SW480 (cell line): ENCODE measurements around the gene CROCC.
"Not testable (repeated sequence)": the region's sequence is repeated elsewhere in the genome, so short reads cannot be mapped to it uniquely, and the experiment has no call there.

Source experiments
- DNase-seq: peaks from one replicate; pipeline ENCODE4 v3.0.0-alpha.2; 2016; ENCODE audit warnings: low spot score

Gene CROCC

DNA sequence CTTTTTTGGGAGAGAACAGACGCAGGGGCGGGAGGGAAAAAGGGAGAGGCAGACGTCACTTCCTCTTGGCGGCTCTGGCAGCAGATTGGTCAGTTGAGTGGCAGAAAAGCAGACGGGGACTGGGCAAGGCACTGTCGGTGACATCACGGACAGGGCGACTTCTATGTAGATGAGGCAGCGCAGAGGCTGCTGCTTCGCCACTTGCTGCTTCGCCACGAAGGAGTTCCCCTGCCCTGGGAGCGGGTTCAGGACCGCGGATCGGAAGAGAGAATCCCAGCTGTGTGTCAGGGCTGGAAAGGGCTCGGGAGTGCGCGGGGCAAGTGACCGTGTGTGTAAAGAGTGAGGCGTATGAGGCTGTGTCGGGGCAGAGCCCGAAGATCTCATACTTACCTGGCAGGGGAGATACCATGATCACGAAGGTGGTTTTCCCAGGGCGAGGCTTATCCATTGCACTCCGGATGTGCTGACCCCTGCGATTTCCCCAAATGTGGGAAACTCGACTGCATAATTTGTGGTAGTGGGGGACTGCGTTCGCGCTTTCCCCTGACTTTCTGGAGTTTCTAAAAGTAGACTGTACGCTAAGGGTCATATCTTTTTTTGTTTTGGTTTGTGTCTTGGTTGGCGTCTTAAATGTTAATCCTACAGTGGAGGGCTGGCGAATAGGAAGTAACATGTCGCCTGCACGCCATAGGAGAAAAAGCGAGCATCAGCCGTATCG lies 26.0 kb upstream of the CROCC start, which contains the start of gene RNU1-2:
RNU1-2 (plus strand) TSS at position 383 of the 718 bp plus-strand sequence.
- DNase-seq, result peak; percentile 97

DNA sequence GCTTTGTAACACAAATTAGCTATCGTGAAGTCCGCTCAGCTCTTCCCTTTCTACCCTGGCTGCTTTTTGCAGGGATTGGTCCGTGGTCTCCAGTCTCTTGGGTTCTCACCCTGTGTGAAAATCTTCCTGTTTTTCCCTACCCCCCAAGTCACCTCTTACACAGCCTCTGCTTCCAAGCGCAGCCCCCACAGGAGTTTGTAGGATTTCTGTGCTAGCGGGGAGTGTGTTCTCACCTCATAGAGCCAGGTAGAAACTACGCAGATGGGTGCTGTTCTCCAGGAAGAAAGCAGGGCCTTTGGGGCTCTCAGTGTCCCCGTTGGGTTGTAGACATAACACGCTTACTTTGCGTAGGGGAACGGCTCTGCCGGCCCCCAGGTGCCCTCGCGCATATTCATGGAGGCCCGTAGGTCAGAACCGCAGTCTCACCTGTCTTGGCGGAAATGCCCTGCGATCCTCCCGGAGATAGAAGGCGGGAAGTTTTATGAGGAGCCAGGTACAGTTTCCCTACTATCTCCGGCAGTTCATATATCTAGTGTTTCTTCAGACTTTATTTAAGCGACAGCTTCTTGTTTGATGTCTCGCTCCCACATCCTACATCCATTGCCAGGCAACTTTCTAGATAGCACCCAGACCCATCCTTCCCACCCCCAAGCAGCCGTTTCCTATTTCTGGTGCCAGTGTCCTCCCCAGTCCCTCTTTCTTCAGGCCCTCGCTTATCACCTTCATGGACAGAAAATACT lies 25.2 kb upstream of the CROCC start:
- peak; percentile 65 for DNase-seq

DNA sequence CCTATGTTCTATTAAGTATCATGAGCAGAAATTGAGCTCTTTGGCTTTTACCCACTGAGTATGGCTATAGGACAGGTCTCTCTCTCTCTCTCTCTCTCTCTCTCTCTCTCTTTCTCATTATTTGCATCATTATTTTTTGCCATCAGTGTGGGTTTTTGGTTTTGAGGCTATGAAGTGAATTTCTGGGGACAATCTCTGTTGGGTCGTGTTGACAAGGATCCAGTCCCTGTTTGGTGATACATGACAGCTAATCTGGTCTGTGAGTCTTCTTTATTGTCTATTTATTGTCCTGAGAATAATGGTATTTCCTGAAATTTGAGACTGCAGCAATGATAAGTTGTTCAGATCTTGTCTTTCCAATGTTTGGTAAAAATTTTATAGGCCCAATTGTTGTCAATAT lies 24.1 kb upstream of the CROCC start:
- not testable (repeated sequence) for DNase-seq

DNA sequence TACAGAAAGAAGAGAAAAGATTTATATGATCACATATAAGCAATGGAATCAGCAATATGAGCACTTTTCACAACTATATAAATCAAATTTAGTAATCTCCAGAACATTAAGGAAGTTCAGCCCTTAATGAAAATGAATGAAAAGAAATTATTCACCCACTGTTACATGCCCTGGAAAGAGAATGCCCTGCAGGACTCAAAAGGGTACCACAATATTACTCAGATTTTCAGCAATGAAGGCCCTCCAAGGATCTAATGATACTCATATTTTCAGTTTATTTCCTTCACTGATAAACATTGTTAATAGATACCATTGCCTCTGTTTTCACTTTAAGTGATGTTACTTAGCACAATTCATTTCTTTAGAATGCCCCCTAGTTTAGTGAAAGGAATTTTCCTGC lies 23.4 kb upstream of the CROCC start:
- DNase-seq, result not testable (repeated sequence)

DNA sequence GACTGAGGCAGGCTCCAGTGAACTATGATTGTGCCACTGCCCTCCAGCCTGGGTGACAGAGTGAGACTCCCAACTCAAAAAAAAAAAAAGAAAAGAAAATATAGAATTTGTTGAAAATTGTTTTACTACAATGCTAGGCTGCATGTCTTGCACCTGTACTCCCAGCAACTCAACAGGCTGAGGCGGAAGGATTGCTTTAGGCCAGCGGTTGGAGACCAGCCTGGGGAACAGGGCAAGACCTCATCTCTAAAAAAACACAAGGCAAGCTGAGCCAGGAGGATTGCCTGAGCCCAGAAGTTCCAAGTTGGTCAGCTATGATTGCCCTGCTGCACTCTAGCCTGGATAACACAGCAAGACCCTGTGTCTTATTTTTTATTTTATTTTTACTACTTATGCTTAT lies 22.7 kb upstream of the CROCC start:
- not testable (repeated sequence) for DNase-seq

DNA sequence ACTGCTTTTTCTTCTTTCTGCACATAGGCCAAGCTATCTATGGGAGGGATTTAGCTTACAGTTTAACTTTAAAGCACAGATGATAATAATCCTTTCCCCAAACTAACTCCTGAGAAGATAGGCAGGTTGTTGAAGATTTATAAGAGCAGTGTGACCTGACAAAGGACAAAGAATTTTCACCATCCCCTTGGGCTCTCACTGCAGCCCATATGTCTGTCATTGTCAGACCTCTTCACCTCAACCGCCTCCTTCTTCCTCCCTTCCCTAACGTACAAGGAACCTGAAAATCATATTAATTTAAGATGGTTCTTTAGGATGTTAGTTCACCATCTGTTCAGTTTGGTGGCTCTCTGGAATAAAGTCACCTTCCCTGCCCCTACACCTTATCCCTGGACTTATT lies 21.0 kb upstream of the CROCC start:
- DNase-seq, result peak; percentile 23

DNA sequence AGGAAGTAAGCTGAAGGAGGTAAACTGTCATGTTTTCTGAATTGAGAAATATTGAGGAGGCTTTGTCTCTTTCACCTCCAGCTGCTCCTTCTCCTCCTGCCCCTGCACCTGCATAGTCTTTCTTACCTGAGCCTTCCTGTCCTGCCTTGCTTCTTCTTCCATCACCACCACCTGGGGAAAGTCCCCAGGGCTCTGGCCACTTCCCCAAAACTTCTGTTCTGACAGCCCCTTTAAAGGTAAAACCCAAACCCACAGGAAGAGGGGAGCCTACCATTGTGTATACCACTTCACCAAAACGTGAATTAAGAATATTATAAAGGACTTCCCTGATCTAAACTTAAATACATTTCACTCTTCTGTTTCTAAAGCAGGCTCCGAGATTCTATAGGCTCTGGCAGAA lies 20.4 kb upstream of the CROCC start:
- not testable (repeated sequence) for DNase-seq

DNA sequence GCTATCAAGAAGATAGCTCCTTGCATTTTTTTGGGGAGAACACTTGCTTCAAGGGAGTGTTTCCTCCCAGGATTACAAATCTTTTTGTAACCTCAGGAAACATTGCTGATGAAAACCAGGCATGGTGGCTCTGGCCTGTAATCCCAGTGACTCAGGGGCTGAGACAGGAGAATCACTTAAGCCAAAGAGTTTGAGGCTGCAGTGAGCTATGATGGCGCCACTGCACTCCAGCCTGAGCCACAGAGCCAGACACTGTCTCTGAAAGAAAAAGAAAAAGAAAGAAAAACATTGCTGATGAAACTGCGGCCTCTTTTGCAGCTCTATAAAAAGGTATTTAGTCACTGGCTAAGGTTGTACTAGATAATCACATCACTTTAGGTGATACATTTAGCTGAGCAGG lies 18.7 kb upstream of the CROCC start:
- DNase-seq, result no peak

DNA sequence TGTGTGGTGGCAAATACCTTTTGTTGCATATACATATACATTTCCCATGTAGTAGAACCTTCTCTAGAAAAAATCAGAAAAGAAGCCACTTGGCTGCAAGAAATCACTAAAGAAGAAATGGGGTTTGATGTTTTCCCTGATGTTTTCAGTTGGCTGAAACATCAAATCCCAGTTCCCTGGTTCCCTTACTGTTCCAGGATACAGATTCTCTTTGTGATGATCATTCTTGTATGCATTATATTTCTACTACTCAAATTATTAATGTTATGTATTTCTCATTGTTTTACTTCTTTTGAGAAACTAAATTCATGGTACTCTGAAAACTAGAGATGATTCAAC lies 18.3 kb upstream of the CROCC start:
- DNase-seq, result no peak

DNA sequence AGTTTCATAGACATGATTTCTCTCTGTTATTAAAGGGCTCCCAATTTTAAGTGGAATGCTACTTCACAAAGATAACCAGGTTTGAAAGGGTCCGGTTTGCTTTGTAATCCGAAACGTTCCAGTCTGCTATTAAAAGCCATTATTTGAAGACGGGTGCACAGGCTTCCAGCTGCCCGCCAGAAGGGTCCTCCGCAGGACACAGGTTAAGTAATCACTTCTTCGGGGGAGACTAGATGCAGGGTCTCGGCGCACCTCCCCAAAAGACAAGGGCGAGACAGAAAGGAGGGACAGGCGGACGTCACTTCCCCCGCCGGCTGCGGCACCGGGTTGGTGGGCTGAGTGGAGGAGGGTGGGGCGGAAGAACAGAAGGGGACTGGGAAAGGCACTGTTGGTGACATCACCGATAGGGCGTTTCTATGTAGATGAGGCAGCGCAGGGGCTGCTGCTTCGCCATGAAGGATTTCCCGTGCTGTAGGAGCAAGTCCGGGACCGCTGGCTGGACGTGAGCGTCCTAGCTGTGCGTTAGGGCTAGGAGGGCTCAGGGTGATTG lies 17.1 kb upstream of the CROCC start:
- DNase-seq, result peak; percentile 97

DNA sequence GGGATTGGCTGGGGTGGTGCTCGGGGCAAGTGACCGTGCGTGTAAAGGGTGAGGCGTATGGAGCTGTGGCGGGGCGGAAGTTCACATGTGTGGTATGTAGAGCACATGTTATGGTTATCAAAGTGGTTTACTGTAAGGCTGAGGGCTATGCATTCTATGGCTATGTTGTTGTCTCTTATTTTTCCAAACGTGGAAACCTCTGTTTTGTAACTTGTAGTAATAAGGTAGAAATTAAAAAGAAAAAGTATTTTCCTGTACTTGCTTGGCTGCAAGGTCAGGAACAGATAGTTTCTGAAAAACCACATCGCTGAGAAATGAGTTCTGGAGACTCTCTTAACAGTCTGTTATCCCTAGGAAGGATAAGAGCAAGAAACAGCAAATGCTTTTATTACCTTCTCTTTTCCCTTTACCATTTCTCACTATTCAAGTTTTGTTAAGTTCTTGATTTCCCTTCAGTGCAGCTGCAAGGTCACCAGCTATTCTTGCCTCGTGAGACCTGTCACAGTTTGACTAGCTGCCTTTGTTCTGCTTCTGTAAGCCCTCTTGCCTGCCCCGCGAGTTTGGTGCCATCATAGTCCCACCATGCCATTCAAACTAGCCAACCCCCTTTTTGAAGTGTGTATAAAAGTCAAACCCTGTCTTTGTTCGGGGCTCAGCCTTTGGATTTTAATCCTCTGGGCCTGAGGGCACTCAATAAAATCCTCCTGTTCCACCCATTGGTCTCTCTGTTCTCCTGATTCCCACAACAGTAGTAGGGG lies 16.4 kb upstream of the CROCC start:
- DNase-seq, result peak; percentile 84

DNA sequence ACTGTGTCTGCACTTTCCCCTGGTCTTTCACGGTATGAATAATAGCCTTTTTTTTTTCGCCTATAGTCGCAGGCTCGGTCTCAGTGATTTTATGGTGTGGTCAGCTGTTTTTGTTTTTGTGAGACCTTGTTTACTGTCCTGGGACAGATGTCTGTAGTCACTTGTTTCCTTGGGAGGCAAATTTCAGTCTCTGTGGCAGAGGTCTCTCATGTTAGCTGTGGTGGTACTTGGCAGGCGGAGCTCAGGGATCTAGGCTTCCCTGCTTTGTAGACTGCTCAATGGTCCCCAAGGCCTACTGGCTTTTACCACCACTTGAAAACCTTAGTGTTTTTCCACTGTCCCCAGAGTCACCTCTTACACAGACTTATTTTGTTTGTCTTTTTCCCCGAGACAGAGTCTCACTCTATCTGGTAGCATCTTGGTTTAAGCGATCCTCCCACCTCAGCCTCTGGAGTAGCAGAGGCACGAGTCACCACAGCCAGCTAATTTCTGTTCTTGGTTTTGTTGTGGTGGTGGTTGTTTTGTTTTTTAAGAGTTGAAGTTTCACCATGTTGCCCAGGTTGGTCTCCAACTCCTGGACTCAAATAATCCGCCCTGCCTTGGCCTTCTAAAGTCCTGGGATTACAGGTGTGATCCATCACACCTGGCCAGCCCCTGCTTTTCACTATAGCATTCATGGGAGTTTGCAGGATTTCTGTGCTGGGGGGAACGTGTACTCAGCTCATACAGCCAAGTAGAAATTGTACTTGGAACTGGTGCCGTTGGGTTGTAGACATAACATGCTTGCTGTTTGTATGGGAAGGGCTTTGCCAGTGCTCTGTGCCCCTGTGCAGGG lies 15.6 kb upstream of the CROCC start:
- DNase-seq, result no peak

DNA sequence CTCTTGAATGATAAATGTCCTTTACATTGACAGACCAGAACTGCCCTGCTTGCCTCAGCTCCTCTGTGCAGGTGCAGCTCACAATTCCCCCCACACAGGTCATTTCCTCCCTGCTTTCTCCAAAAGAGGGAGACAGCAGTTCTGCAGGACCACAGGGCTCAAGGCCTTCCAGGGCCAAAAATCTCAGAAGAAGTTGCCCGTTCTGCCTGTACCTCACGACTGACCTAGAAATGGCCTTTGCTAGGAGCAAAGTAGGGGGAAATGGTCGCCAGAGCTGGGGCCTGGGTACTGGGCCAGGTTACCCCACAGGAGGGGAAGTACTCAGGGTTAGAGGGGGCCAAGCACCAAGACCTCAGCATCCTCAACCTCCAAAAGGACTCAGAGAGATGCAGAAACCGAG lies 14.9 kb upstream of the CROCC start:
- no peak for DNase-seq

DNA sequence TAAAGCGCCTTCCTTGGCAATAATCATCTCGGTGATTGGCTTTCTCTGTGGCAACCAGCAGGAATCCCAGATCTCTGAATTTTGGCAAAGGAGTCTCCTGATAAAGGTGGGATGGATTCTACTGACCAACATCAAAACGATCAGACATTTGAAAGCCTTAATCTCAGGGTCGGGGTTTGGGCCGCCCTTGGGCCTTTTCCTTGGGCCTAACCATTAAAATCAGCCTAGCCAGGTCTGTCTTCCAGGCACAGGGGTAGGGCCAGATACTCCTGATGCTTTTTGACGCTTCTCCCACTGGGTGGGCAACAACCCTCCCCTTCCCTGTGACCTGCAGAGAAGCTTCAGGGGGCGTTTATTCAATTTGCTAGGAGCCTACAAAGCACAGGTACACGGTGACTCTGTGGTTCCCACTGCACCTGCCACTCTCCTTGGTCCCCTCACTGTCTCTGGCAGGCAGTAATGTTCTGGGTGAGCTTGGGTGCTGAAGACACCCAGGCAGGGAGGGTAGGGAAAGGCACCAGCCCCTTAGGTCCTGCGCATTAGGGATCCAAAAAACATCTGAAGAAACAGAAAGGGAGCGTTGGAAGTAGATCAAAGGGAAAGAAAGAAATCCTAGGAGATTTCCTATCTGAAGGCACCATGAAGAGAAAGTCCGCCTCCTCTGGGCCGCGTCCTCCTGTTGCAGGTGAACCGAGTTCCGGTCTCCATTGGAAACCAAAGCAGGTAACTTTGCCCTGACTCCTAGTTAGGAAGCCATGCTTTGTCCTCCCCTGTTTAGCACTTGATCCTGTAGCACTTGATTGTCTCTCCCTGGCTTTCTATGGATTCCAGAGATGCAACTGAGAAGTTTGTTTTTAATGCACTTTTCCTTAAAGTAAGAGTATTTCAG lies 13.6 kb upstream of the CROCC start:
- DNase-seq, result no peak

DNA sequence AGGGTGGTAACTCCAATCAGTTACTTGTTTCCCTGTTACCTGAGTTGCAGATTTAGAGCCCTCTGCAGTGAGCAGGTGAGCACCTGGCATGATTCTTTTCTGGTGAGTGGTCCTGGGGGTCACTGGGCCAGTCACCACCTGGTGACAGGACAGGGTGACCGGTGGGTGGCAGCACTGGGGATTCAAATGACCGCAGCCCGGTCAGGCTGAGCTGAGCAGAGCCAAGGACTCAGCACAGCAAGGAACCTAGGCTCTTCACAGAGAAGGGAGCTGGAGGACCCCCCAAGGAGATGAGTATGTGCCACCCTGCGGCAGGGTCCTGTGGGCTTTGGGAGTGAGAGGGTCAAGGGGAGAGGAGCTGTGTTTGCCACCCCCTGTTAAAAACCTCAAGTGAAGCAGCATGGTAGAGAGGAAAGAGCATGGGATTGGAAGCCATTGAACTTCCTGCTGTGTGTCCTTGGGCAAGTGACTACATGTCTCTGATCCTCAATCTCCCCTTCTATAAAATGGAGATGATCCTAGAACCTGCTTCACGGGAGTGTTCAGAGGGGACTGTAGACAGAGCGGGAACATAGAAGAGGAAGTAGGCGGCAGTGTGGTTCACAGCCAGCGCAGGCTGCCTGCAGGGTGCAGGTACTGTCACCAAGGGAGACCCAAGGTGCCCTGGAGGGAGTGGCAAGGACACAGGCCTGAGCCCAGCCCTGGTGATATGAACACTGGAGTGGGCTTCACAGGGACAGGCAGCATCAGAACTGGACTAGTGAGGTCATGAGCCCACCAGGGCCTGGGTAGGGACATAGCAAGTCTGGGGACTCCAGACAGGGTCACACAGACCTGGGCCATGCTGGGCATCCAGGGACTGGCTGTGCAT lies 9.6 kb upstream of the CROCC start:
- DNase-seq, result not testable (repeated sequence)

DNA sequence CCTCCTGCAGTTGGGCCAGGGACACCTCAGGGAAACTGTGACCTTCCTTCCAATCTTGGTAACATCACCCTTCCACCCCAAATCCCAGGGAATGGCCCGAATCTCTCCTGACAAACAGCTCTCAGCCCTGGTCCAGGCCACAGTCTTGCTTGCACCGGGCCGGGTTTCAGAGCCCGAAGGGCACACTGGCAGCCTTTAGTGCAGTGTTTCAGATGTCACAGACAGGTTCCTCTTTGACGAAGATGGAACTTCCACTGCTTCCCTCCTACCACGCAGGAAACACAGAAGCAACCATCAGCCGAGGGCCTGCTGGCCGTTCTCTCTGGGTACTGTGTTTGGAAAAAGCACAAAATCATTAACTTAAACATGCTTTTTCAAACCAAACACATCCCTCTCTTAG lies 9.0 kb upstream of the CROCC start:
- not testable (repeated sequence) for DNase-seq

DNA sequence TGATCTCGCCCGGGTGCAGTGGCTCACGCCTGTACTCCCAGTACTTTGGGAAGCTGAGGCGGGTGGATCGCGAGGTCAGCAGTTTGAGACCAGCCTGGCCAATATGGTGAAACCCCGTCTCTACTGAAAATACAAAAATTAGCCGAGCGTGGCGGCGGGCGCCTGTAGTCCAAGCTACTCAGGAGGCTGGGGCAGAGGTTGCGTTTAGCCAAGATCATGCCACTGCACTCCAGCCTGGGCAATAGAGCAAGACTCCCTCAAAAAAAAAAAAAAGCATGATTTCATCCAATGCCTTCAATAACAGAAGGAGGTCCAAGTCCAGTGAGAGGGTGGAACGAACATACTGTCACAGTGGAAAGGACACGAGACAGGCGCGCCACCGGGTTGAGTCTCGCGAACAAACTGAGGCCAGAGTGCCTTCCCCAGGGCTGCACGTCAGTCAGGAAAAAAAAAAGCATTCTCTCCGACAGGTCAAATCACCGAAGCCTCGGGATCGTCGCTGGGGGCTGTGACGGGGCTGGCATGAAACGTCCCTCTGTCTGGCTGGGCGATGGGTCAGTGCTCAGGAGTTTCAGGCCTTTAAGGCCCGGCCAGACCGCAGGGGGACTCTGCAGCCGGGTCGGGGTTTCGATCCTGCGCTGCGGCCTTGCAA lies 8.4 kb upstream of the CROCC start:
- DNase-seq, result no peak

DNA sequence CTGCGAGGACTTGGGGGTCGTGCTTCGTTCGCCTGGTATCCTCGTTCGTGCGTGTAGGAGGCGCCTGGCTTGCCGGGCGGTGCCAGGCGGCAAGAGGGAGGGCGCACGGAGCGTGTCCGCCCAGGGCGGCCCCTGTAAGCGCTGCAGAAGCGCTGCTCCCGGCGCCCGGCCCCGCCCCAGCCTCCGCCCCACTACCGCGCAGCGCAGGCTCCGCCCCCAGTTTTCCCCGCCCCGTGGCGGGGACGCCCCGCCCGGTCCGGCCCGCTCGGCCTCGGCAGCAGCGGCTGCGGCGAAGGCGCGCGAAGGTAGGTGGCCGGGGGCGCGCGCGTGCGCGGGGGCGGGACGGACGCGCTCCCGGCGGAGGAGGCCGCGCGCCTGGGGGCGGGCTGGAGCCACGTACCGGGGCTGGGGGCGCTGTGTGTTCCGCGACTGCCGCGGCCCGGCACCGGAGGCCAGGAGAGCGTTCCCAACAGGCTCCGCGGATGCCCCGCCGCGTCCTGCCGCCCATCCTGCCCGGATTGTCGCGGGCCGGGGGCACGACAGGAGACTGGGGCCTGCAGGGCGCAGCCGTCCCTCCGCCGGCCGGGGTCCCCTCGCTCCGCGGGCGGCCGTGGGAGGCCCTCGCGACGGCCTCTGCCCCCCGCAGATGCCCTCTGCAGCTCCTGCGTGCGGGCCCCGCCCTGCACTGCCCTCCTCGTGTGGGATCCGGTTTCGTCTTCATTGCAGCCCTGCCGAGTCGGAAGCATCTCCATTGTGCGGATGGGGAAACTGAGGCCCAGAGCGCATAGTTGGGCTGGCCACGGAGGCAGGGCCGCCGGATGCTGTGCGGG lies 7.7 kb upstream of the CROCC start:
- peak; percentile 88 for DNase-seq
